Prostate gland (tissue), 2 donors: ENCODE data around the gene RET. TPM values are rescaled to one million over a fixed set of nuclear protein-coding genes. Genes with fewer than 3 reads are reported as not detected.

Experiments
- DNase-seq: peaks from one replicate; pipeline ENCODE4 v3.0.0-alpha.2; 2019; ENCODE audit warnings: low spot score
- H3K27ac ChIP-seq, 2 donors: fragments of 200-600 bp; sonication (generic); 2 replicates each; pipeline ENCODE4 v1.5.1; 2017 to 2019
- H3K27me3 ChIP-seq: fragments of 200-600 bp; sonication (generic); replicated peaks from 2 replicates; pipeline ENCODE4 v1.5.1; 2019; ENCODE audit not compliant: insufficient read depth
- H3K36me3 ChIP-seq, 2 donors: fragments of 200-600 bp; sonication (generic); 1 replicate in 1 of 2; 2 replicates in 1 of 2; pipeline versions ENCODE4 v1.5.1 to v1.8.1; 2017 to 2019
- H3K4me1 ChIP-seq: fragments of 200-600 bp; sonication (generic); replicated peaks from 2 replicates; pipeline ENCODE4 v1.5.1; 2019
- H3K4me3 ChIP-seq, 2 donors: fragments of 200-600 bp; sonication (generic); 2 replicates each; pipeline ENCODE4 v1.5.1; 2017 to 2019
- H3K9me3 ChIP-seq: fragments of 200-600 bp; sonication (generic); 2 replicates; pipeline ENCODE4 v1.5.1; 2017
- CTCF ChIP-seq, 4 experiments: fragments of 200-600 bp in 2 of 4; fragments of 450-650 bp in 2 of 4; sonication (generic) in 2 of 4; IDR thresholded peaks; 1 replicate in 3 of 4; 2 replicates in 1 of 4; pipeline ENCODE4 v1.5.1; 2016 to 2019; ENCODE audit warnings: antibody characterized with exemption in 4 of 4, mild to moderate bottlenecking in 2 of 4, moderate library complexity in 2 of 4
- POLR2A ChIP-seq: fragments of 450-650 bp; IDR thresholded peaks from one replicate; pipeline ENCODE4 v1.6.1; 2016; ENCODE audit warnings: antibody characterized with exemption, mild to moderate bottlenecking
- POLR2AphosphoS5 ChIP-seq: sonication (generic); formaldehyde crosslinking; IDR thresholded peaks from one replicate; pipeline ENCODE4 v1.6.1; 2017; ENCODE audit warnings: antibody characterized with exemption
- WGBS: methylation state at CpG from one replicate; pipeline ENCODE4 v1.1.5; 2018; 5-methylcytosine and 5-hydroxymethylcytosine counted together
- intact Hi-C: fragments of 100-400 bp; cut with DNase I; formaldehyde crosslinking; loops from one replicate; pipeline ENCODE4 v1.14.2; 2022
- total RNA-seq, 2 donors: library from RNA; depleted of rRNA; stranded (reverse); fragments of >200 nt; gene quantifications; one replicate each; pipeline ENCODE4 v1.1.0, GENCODE V29; 2016

Gene RET
- total RNA-seq, 2 donors from 2014 or later: 3.6 to 8.7 TPM

GRCh38 chr10:43048301-43049051 is 28.4 kb upstream of the RET start:
- intact Hi-C loops: no loop called here
- no peak for DNase-seq
- 91% methylated on average over 5 of the region's 5 CpGs for WGBS

GRCh38 chr10:43049081-43049551 is 27.8 kb upstream of the RET start:
- TF ChIP-seq POLR2AphosphoS5 (no peak), POLR2A (no peak)
- intact Hi-C loops: no loop called here
- no peak overlapping the region for H3K4me3 ChIP-seq
- H3K9me3 ChIP-seq: no peaks in the 10 kb centered on the region
- WGBS: 79% methylated on average over 10 of the region's 10 CpGs
- H3K4me1 ChIP-seq: peaks cover 7% of the 10 kb centered on the region
- no peak overlapping the region for H3K27ac ChIP-seq
- no peaks in the 10 kb centered on the region for H3K27me3 ChIP-seq
- no peaks in the 10 kb centered on the region for H3K36me3 ChIP-seq
- DNase-seq: no peak

More at GRCh38 chr10:43048301-43049051, 28.4 kb upstream of the RET start:
- H3K27ac ChIP-seq: no peak overlapping the region
- no peaks in the 10 kb centered on the region for H3K27me3 ChIP-seq
- no peaks in the 10 kb centered on the region for H3K36me3 ChIP-seq
- H3K4me1 ChIP-seq: peaks cover 7% of the 10 kb centered on the region
- H3K4me3 ChIP-seq: no peak overlapping the region
- TF ChIP-seq CTCF (IDR thresholded peaks at IDR 0.05) (no peak), POLR2A (no peak), POLR2AphosphoS5 (no peak)
- H3K9me3 ChIP-seq: no peaks in the 10 kb centered on the region

GRCh38 chr10:43050011-43050410 is 26.9 kb upstream of the RET start:
- TF ChIP-seq POLR2AphosphoS5 (no peak), POLR2A (no peak), CTCF (IDR thresholded peaks at IDR 0.05) (no peak)
- Histone ChIP-seq H3K36me3 (no peaks in the 10 kb centered on the region), H3K4me3 (no peak overlapping the region), H3K4me1 (peaks cover 2% of the 10 kb centered on the region), H3K27me3 (no peaks in the 10 kb centered on the region), H3K9me3 (no peaks in the 10 kb centered on the region), H3K27ac (no peak overlapping the region)
- intact Hi-C loops: no loop called here
- no peak for DNase-seq

GRCh38 chr10:43053825-43054224 is 23.0 kb upstream of the RET start:
- 72% methylated on average over 8 of the region's 8 CpGs for WGBS
- H3K9me3 ChIP-seq: no peaks in the 10 kb centered on the region
- intact Hi-C loops: no loop called here
- no peaks in the 10 kb centered on the region for H3K36me3 ChIP-seq
- no peak for DNase-seq
- H3K27ac ChIP-seq: no peak overlapping the region
- H3K4me1 ChIP-seq: no peaks in the 10 kb centered on the region
- no peak for TF ChIP-seq CTCF (IDR thresholded peaks at IDR 0.05)
- H3K27me3 ChIP-seq: no peaks in the 10 kb centered on the region
- H3K4me3 ChIP-seq: no peak overlapping the region

GRCh38 chr10:43054593-43054992 is 22.3 kb upstream of the RET start:
- no peak overlapping the region for H3K27ac ChIP-seq

More at GRCh38 chr10:43054593-43054992, 22.3 kb upstream of the RET start:
- no peaks in the 10 kb centered on the region for H3K4me1 ChIP-seq
- H3K36me3 ChIP-seq: no peaks in the 10 kb centered on the region
- no peak for TF ChIP-seq POLR2A
- TF ChIP-seq POLR2AphosphoS5: no peak
- no peak for TF ChIP-seq CTCF (IDR thresholded peaks at IDR 0.05)
- no peak overlapping the region for H3K4me3 ChIP-seq
- 76% methylated on average over 3 of the region's 3 CpGs for WGBS
- DNase-seq: no peak
- intact Hi-C loops: no loop called here
- H3K9me3 ChIP-seq: no peaks in the 10 kb centered on the region
- H3K27me3 ChIP-seq: no peaks in the 10 kb centered on the region
